Measurements from ENCODE around the gene S100PBP. TPM values are rescaled to one million over a fixed set of nuclear protein-coding genes. Genes with fewer than 3 reads are reported as not detected.

The S100PBP gene
- total and polyA plus RNA-seq, 2 of the 13 experiments (the other 11 are each of a cell fraction or from before 2014, with no cell fraction given): 20.4 to 26.1 TPM

DNA sequence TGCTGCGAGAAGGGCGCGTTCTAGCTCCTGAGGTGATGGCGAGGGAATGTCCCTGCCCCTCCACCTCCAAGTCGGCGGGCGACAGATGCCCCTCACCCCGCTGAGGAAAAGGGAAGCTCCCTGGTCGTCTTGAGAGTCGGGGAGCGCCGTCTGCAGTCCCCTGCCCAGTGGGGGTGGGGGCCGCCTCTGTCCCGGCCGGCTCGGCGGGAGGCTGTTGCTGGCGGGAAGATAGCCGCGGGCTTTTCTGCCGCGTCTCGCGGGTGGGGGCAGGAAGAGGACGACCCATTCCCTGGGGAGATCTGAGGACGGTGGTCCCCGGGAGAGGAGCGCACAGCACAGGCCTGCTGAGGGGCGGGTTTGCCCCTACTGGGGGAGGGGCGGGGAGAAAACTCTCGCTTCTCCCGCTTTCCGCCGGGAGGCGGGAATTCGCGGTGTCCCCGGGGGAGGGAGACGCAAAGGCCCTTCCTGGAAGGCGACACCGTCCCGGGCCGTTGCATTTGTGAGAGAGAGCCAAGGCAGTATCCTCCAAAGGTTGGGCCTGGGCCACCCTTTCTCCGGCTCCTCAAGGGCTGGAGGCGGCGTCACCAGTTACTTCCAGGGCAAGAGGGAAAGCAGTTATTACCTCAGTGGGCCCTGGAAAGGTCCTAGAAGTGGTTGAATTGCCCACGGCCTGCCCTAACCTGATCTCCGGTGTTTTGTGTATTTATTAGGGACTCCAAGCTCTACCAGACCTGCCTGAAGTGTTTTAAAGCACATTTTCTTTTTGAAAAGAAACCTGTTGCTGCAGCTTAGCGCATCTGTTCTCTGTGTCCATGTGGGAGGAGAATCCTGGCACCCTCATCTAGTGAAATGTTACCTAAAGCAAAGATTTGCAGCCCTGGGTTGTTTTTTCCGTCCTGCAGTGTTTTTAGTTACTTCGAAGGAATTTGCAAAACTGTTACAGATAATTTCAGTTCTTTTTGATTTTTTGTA is 648 bp downstream of the S100PBP start (continued):
- TF ChIP-seq ZNF513 (CRISPR knock-in tag; conservative IDR thresholded peaks at IDR 0.05): no peak
- TF ChIP-seq HNRNPLL (IDR thresholded peaks at IDR 0.05; ENCODE audit: low read depth, low read length, poor library complexity, severe bottlenecking): no peak
- no peak for TF ChIP-seq ZBTB49 (CRISPR knock-in tag; IDR thresholded peaks at IDR 0.05; ENCODE audit: borderline replicate concordance)
- TF ChIP-seq ZNF124 (CRISPR knock-in tag; IDR thresholded peaks at IDR 0.05): no peak; the same call in 1 of the 2 replicates
- TF ChIP-seq NAIF1 (CRISPR knock-in tag; IDR thresholded peaks at IDR 0.05; ENCODE audit: borderline replicate concordance): no peak
- no peak for TF ChIP-seq CAMTA2 (CRISPR knock-in tag; IDR thresholded peaks at IDR 0.05; ENCODE audit: borderline replicate concordance)
- TF ChIP-seq ZNF678 (CRISPR knock-in tag; IDR thresholded peaks at IDR 0.05): no peak
- TF ChIP-seq, protein P1, sequence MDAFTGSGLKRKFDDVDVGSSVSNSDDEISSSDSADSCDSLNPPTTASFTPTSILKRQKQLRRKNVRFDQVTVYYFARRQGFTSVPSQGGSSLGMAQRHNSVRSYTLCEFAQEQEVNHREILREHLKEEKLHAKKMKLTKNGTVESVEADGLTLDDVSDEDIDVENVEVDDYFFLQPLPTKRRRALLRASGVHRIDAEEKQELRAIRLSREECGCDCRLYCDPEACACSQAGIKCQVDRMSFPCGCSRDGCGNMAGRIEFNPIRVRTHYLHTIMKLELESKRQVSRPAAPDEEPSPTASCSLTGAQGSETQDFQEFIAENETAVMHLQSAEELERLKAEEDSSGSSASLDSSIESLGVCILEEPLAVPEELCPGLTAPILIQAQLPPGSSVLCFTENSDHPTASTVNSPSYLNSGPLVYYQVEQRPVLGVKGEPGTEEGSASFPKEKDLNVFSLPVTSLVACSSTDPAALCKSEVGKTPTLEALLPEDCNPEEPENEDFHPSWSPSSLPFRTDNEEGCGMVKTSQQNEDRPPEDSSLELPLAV (CRISPR knock-in tag; conservative IDR thresholded peaks at IDR 0.05; ENCODE audit: low read depth): no peak
- no peak for TF ChIP-seq HNRNPH1 (optimal IDR thresholded peaks at IDR 0.05; ENCODE audit: low read depth, low read length)
- TF ChIP-seq ZFP62 (CRISPR knock-in tag; IDR thresholded peaks at IDR 0.05): no peak
- TF ChIP-seq ZKSCAN5 (CRISPR knock-in tag; IDR thresholded peaks at IDR 0.05): no peak
- no peak for TF ChIP-seq EHMT2 (IDR thresholded peaks at IDR 0.05; ENCODE audit: borderline replicate concordance, low read depth, low read length)
- TF ChIP-seq KMT2A (CRISPR knock-in tag; IDR thresholded peaks at IDR 0.05): no peak; the same call in 1 of the 2 replicates
- 0 out of 2 replicates have a peak, but pooled peaks have one; percentile 28 for TF ChIP-seq MED1 (CRISPR knock-in tag; IDR thresholded peaks at IDR 0.05)
- TF ChIP-seq, protein P2, sequence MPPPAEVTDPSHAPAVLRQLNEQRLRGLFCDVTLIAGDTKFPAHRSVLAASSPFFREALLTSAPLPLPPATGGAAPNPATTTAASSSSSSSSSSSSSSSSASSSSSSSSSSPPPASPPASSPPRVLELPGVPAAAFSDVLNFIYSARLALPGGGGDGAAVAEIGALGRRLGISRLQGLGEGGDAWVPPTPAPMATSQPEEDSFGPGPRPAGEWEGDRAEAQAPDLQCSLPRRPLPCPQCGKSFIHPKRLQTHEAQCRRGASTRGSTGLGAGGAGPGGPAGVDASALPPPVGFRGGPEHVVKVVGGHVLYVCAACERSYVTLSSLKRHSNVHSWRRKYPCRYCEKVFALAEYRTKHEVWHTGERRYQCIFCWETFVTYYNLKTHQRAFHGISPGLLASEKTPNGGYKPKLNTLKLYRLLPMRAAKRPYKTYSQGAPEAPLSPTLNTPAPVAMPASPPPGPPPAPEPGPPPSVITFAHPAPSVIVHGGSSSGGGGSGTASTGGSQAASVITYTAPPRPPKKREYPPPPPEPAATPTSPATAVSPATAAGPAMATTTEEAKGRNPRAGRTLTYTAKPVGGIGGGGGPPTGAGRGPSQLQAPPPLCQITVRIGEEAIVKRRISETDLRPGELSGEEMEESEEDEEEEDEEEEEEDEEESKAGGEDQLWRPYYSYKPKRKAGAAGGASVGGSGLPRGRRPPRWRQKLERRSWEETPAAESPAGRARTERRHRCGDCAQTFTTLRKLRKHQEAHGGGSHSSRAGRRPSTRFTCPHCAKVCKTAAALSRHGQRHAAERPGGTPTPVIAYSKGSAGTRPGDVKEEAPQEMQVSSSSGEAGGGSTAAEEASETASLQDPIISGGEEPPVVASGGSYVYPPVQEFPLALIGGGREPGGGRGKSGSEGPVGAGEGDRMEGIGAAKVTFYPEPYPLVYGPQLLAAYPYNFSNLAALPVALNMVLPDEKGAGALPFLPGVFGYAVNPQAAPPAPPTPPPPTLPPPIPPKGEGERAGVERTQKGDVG (CRISPR knock-in tag; IDR thresholded peaks at IDR 0.05; ENCODE audit: borderline replicate concordance): no peak
- TF ChIP-seq KDM5B (CRISPR knock-in tag; IDR thresholded peaks at IDR 0.05; ENCODE audit: borderline replicate concordance): no peak
- no peak for TF ChIP-seq ZNF776 (CRISPR knock-in tag; IDR thresholded peaks at IDR 0.05)
